Stomach (tissue), 4 donors: ENCODE data around the gene PRRX1.

Experiments used
- CTCF ChIP-seq, 7 experiments: fragments of 450-650 bp in 4 of 7; fragments of 200-600 bp in 3 of 7; sonication (generic) in 3 of 7; IDR thresholded peaks; one replicate each; pipeline ENCODE4 v1.5.1; 2016 to 2019; ENCODE audit warnings: antibody characterized with exemption in 7 of 7, control low read depth in 2 of 7, mild to moderate bottlenecking in 1 of 7
- EP300 ChIP-seq: sonication (generic); formaldehyde crosslinking; IDR thresholded peaks from one replicate; pipeline ENCODE4 v1.6.1; 2017; ENCODE audit warnings: antibody characterized with exemption

GRCh38 chr1:170617591-170618330, 46.2 kb upstream of the PRRX1 start:
- TF ChIP-seq CTCF (IDR thresholded peaks at IDR 0.05) (no peak), EP300 (no peak)
